Hepatocyte (in vitro differentiated cells): ENCODE results near the gene CSRP3. TPM values are rescaled to one million over a fixed set of nuclear protein-coding genes. Genes with fewer than 3 reads are reported as not detected.
A peak's percentile ranks its signal among the peaks of the same experiment; 100 is the strongest.

Source experiments
- DNase-seq: peaks from one replicate; pipeline ENCODE4 v3.0.0-alpha.2; 2016; ENCODE audit warnings: low spot score
- H2AFZ ChIP-seq: fragments of 200-600 bp; sonication (generic); 2 replicates; pipeline ENCODE4 v1.6.0; 2016; ENCODE audit warnings: antibody characterized with exemption, mild to moderate bottlenecking
- H3K27ac ChIP-seq: fragments of 200-600 bp; sonication (generic); 2 replicates; pipeline ENCODE4 v1.5.1; 2016; ENCODE audit warnings: mild to moderate bottlenecking
- H3K27me3 ChIP-seq: fragments of 200-600 bp; sonication (generic); 2 replicates; pipeline ENCODE4 v1.6.1; 2016
- H3K36me3 ChIP-seq: fragments of 200-600 bp; sonication (generic); replicated peaks from 2 replicates; pipeline ENCODE4 v1.5.1; 2016; ENCODE audit warnings: low read depth; ENCODE audit not compliant: insufficient read depth
- H3K4me1 ChIP-seq: fragments of 200-600 bp; sonication (generic); 2 replicates; pipeline ENCODE4 v1.5.1; 2016; ENCODE audit warnings: mild to moderate bottlenecking, moderate library complexity; ENCODE audit not compliant: insufficient read depth
- H3K4me2 ChIP-seq: fragments of 200-600 bp; sonication (generic); 2 replicates; pipeline ENCODE4 v1.6.0; 2016
- H3K4me3 ChIP-seq: fragments of 200-600 bp; sonication (generic); 2 replicates; pipeline ENCODE4 v1.5.1; 2016; ENCODE audit warnings: mild to moderate bottlenecking
- H3K79me2 ChIP-seq: fragments of 200-600 bp; sonication (generic); 2 replicates; pipeline ENCODE4 v1.6.0; 2017; ENCODE audit warnings: mild to moderate bottlenecking
- H3K9me2 ChIP-seq: fragments of 200-600 bp; sonication (generic); replicated peaks from 2 replicates; pipeline ENCODE4 v1.6.0; 2017; ENCODE audit warnings: mild to moderate bottlenecking; ENCODE audit not compliant: insufficient read depth
- H3K9me3 ChIP-seq: fragments of 200-600 bp; sonication (generic); 2 replicates; pipeline ENCODE4 v1.5.1; 2016; ENCODE audit warnings: low read depth, mild to moderate bottlenecking
- H4K20me1 ChIP-seq: fragments of 200-600 bp; sonication (generic); 2 replicates; pipeline ENCODE4 v1.6.0; 2016; ENCODE audit warnings: mild to moderate bottlenecking; ENCODE audit not compliant: insufficient read depth, poor library complexity, severe bottlenecking
- EZH2 ChIP-seq: fragments of 200-600 bp; sonication (generic); IDR thresholded peaks from 2 replicates; pipeline ENCODE4 v1.6.1; 2016; ENCODE audit warnings: antibody characterized with exemption, mild to moderate bottlenecking, borderline replicate concordance
- EZH2phosphoT487 ChIP-seq: fragments of 200-600 bp; sonication (generic); IDR thresholded peaks from one replicate; pipeline ENCODE4 v1.6.1; 2018; ENCODE audit warnings: antibody characterized with exemption, mild to moderate bottlenecking, low read depth, moderate library complexity; ENCODE audit not compliant: unreplicated experiment, severe bottlenecking
- WGBS: methylation state at CpG from one replicate; pipeline ENCODE4 v1.1.6; 2016; ENCODE audit warnings: low lambda C conversion rate; ENCODE audit errors: missing lambda C conversion rate; 5-methylcytosine and 5-hydroxymethylcytosine counted together
- polyA plus RNA-seq: library from polyadenylated mRNA; unstranded; fragments of >200 nt; fragmentation: Nextera tagmentation; extraction: Ambion mirVana; gene quantifications from 2 replicates; pipeline ENCODE4 v1.2.1, GENCODE V29; 2016
- total RNA-seq: library from RNA; depleted of rRNA; stranded (reverse); fragments of >200 nt; gene quantifications from 2 replicates; pipeline ENCODE4 v1.2.3, GENCODE V29; 2014
- TF ChIP-seq, protein P1 (sequence below): fragments of 200-600 bp; sonication (generic); IDR thresholded peaks from 2 replicates; pipeline ENCODE4 v1.5.1; 2016; ENCODE audit warnings: antibody characterized with exemption, mild to moderate bottlenecking; ENCODE audit not compliant: poor library complexity

Gene CSRP3
- total and polyA plus RNA-seq, 2 experiments from 2014 or later, result 0.41 TPM; not detected in 1

GRCh38 chr11:19216021-19216420 lies 14.2 kb upstream of the CSRP3 start:
- WGBS, result 81% methylated on average over 4 of the region's 4 CpGs

DNA sequence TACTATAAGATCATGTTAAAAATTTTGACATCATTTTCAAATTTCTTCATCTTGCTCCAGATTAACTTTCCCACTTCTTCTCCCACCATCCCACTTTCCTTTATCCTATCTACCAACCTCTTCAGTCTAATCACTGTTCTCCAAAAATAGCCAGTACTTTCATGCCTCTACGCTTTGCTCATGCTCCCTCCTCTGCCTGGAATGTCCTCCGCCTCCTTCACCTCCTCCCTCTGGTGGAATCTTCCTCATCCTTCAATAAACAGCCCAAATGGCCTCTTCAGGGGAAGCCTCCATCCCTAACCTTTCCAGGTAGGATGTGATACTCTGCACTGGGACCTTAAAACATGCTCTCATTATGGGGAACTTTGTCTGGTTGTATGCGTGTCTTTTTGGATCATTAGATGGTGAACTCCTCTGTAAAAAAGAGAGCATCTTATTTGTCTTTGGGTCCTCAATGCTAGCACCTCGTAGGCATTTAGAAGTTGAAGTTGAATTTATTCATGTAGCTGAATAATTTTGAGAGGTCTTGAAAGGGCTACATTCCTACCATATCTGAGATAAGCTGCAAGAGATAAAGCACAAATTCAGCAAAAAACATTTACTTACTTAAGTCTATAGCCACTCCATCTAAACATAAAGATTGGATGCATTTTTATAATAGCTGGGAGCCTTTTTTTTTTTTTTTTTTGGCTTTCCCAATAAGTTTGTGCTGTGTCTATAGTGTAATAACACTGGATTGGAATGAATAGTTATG lies 8.0 kb upstream of the CSRP3 start:
- H3K4me1 ChIP-seq, result no peaks in the 10 kb centered on the region
- no peaks in the 10 kb centered on the region for H3K9me2 ChIP-seq
- H3K36me3 ChIP-seq, result no peaks in the 10 kb centered on the region
- no peak overlapping the region for H3K4me2 ChIP-seq
- WGBS, result 42% methylated on average over 4 of the region's 4 CpGs
- no peak overlapping the region for H2AFZ ChIP-seq
- no peaks in the 10 kb centered on the region for H3K27me3 ChIP-seq
- no peak overlapping the region for H3K27ac ChIP-seq
- TF ChIP-seq, protein P1, sequence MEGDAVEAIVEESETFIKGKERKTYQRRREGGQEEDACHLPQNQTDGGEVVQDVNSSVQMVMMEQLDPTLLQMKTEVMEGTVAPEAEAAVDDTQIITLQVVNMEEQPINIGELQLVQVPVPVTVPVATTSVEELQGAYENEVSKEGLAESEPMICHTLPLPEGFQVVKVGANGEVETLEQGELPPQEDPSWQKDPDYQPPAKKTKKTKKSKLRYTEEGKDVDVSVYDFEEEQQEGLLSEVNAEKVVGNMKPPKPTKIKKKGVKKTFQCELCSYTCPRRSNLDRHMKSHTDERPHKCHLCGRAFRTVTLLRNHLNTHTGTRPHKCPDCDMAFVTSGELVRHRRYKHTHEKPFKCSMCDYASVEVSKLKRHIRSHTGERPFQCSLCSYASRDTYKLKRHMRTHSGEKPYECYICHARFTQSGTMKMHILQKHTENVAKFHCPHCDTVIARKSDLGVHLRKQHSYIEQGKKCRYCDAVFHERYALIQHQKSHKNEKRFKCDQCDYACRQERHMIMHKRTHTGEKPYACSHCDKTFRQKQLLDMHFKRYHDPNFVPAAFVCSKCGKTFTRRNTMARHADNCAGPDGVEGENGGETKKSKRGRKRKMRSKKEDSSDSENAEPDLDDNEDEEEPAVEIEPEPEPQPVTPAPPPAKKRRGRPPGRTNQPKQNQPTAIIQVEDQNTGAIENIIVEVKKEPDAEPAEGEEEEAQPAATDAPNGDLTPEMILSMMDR, result no peak
- no peak for TF ChIP-seq EZH2phosphoT487
- no peak for TF ChIP-seq EZH2
- DNase-seq, result no peak
- H3K79me2 ChIP-seq, result no peaks in the 10 kb centered on the region
- H3K4me3 ChIP-seq, result no peak overlapping the region
- H3K9me3 ChIP-seq, result no peaks in the 10 kb centered on the region
- H4K20me1 ChIP-seq, result no peaks in the 10 kb centered on the region

More at GRCh38 chr11:19216021-19216420, 14.2 kb upstream of the CSRP3 start:
- Histone ChIP-seq H3K27me3 (no peaks in the 10 kb centered on the region), H3K79me2 (no peaks in the 10 kb centered on the region), H3K4me2 (no peak overlapping the region), H3K9me3 (no peaks in the 10 kb centered on the region), H4K20me1 (no peaks in the 10 kb centered on the region), H3K9me2 (no peaks in the 10 kb centered on the region), H3K4me1 (no peaks in the 10 kb centered on the region), H2AFZ (no peak overlapping the region), H3K36me3 (no peaks in the 10 kb centered on the region), H3K4me3 (no peak overlapping the region), H3K27ac (no peak overlapping the region)
- no peak for DNase-seq
- no peak for TF ChIP-seq EZH2phosphoT487
- no peak for TF ChIP-seq EZH2
- TF ChIP-seq, protein P1, result no peak

- H3K9me2 ChIP-seq, result no peaks in the 10 kb centered on the region
- H3K4me2 ChIP-seq, result peak overlapping the region; percentile 12
- H3K27ac ChIP-seq, result no peak overlapping the region
- 38% methylated on average over 3 of the region's 3 CpGs for WGBS
- no peak overlapping the region for H3K4me3 ChIP-seq
- H3K79me2 ChIP-seq, result no peaks in the 10 kb centered on the region
- no peak for DNase-seq
- H3K27me3 ChIP-seq, result no peaks in the 10 kb centered on the region
- H3K4me1 ChIP-seq, result no peaks in the 10 kb centered on the region
- H3K9me3 ChIP-seq, result no peaks in the 10 kb centered on the region
- TF ChIP-seq, protein P1, result no peak
- no peak for TF ChIP-seq EZH2
- TF ChIP-seq EZH2phosphoT487, result no peak
- H3K36me3 ChIP-seq, result no peaks in the 10 kb centered on the region
- H2AFZ ChIP-seq, result no peak overlapping the region
- H4K20me1 ChIP-seq, result no peaks in the 10 kb centered on the region
Measured at GRCh38 chr11:19208959-19209546, 7.3 kb upstream of the CSRP3 start.
